CD4-positive, alpha-beta T cell treated with Interleukin-21 for 1 hour (primary cell): ENCODE results near the gene CCND1.
"Not testable (repeated sequence)": the region's sequence is repeated elsewhere in the genome, so short reads cannot be mapped to it uniquely, and the experiment has no call there.

Experiments
- DNase-seq: peaks from one replicate; pipeline ENCODE4 v3.0.0-alpha.2; 2020

The CCND1 gene

GRCh38 chr11:69618237-69618636 lies 22.7 kb upstream of the CCND1 start:
- DNase-seq: no peak

DNA sequence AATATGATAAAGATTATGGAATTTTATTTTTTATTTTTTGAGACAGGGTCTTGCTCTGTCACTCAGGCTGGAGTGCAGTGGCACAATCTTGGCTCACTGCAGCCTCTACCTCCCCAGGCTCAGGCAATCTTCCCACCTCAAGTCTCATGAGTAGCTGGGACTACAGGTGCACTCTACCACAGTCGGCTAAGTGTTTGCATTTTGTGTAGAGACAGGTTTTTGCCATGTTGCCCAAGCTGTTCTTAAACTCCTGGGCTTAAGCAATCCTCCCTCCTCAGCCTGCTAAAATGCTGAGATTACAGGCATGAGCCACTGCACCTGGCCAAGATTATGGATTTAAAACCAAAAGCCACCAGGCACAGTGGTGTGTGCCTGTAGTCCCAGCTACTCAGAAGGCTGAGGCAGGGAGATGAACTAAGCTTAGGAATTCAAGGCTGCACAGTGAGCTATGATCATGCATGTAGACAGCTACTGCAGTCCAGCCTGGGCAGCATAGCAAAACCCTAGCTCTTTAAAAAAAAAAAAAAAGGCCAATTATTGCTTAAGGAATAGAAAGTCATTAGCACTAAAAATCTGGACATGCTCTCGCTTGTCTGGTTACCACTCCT lies 20.2 kb upstream of the CCND1 start:
- no peak for DNase-seq

- DNase-seq: not testable (repeated sequence)
These were observed 18.8 kb upstream of the CCND1 start for GRCh38 chr11:69622097-69622681.

- no peak for DNase-seq
These were observed 16.7 kb upstream of the CCND1 start for GRCh38 chr11:69624293-69624692.

DNA sequence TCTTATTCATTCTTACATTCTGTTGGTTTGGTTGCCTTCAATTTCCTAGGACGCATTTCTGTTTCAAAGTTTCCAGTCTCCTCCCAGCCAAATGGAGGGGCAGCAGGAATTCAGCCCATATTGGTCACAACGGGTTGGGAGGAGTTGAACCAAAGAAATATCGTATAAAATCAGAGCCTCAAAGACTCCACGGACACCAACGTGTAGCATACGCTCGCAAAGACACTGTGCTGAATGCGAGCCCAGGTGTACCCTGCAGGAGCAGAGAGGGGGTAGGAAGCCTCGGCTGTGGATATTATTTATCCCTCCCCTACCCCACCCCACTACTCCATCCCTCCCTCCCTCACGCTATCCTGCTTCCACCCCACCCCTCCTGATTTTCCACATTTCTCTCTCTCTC lies 15.5 kb upstream of the CCND1 start:
- DNase-seq: no peak

DNA sequence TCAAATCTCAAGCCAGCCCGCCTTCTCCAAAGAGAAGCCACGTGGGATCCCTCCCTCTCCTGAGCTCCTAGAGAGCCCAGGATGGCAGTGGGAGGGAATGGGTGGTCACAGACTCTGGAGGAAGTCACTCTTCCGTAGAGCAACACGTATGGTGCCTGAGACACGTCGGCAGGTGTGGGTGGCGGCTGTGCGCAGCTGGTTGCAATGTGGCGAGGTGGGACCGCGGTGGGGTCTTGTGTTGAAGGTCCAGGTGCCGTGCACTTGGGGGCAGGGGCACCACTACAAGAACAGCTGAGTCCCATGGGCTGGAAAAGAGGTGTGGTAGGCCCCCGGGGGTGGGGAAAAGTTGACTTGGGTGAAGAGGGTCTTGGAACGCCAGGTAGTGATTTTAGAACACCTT lies 13.4 kb upstream of the CCND1 start:
- DNase-seq: no peak

GRCh38 chr11:69630017-69630416 lies 10.9 kb upstream of the CCND1 start:
- no peak for DNase-seq

GRCh38 chr11:69630424-69630823 lies 10.5 kb upstream of the CCND1 start:
- DNase-seq: no peak

GRCh38 chr11:69632900-69633299 lies 8.1 kb upstream of the CCND1 start:
- DNase-seq: no peak

- DNase-seq: no peak
These were observed 6.9 kb upstream of the CCND1 start for GRCh38 chr11:69634069-69634468.

GRCh38 chr11:69634590-69634989 lies 6.4 kb upstream of the CCND1 start:
- DNase-seq: no peak

- no peak for DNase-seq
These were observed 5.8 kb upstream of the CCND1 start for GRCh38 chr11:69635195-69635594.

DNA sequence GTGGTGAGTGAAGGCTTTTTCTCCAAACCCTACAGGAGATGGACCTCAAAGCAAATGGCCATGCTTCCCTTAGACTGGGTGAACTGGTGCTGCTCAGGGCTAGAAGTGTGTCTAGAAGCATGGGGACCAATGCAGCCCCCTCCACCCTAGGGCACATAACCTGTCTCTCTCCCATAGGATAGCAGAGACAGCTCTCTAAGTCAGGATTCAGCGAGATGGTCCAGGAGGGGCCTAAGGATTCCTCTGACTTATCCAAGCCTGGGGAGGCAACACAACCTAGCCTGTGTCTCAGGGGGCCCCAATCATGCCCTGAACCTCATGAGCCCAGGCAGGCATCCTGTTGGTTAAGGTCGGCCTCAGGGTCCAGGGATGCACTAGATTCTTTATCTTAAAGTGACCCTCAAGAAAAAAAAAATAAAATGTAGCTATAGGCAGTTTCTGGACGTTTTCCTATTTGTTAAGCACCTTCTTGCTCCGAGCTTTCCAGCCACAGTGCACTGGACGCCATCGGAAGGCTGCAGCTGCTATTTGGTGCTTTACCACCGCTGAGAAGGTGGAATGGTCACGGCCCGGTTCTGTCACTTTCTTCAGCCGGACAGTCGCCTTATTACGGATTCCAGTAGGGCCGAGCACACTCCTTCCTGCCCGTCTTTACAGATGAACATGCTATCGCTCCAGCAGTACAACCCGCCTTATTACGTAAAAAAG lies 5.0 kb upstream of the CCND1 start:
- no peak for DNase-seq

DNA sequence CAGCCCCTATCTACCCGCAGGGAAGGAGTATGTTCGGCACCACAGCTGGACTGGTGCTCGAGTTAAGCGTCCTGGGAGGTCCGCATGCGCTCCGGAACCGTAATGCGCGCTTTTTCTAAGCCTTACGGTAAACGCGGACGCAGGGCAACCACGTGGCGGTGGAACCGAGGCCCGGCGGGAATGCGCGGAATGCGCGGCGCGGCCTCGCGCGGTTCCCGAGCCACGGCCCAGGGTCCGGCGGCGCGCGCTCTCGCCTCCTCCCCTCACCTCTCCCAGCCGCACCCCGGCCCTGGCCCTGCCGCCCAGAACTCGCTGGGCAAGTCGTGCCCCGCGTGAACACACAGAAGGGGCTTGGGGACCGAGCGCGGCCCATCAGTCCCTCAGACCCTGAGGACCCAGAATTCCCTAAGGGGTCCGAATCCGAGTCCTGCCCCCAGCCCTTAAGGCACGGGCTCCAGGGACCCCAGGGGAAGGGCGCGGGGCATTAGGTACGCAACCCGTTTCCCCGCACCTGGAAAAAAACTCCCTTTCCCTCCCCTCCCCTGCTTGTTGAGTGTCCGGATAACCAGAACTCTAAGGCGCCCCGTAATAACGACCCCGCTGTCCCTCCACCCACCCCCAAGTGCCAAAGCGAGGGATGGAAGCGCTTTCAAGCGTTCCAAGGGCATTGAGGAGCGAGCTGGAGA lies 4.3 kb upstream of the CCND1 start:
- DNase-seq: no peak

DNA sequence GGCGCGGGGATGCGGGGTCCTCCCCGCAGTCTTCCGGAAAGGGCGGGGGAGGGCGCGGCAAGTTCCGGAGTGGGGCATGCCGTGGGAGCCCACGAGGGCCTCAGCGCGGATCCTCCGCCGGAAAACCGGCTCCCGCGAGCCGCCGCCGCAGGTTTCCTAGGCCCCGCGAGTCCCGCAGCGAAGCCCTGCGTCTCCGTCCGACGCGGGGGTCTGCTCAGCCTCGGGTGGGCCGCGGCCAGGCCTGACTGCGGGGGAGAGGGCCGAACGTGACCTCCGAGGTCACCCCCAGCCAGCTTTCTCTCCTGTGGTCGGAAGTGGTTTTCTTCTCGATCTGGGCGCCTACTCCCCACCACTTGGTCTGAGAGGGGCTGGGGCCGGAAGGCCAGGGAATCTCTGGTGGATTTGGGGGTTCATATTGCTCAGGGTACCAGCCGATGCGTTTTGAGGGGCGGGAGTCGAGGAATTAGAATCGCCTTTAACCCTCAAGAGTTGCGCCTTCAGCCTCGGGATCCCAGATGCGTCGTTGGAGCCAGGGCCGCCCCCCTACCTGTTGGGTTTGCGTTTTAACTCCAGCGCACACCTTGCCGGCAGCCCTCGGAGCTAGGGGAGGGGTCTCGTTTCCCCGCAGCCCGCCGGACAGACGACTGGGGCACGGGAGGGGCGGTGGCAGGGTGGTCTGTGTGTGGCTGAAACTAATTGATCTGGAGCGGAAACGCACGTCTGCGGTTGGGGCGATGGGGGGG lies 3.6 kb upstream of the CCND1 start:
- no peak for DNase-seq

DNA sequence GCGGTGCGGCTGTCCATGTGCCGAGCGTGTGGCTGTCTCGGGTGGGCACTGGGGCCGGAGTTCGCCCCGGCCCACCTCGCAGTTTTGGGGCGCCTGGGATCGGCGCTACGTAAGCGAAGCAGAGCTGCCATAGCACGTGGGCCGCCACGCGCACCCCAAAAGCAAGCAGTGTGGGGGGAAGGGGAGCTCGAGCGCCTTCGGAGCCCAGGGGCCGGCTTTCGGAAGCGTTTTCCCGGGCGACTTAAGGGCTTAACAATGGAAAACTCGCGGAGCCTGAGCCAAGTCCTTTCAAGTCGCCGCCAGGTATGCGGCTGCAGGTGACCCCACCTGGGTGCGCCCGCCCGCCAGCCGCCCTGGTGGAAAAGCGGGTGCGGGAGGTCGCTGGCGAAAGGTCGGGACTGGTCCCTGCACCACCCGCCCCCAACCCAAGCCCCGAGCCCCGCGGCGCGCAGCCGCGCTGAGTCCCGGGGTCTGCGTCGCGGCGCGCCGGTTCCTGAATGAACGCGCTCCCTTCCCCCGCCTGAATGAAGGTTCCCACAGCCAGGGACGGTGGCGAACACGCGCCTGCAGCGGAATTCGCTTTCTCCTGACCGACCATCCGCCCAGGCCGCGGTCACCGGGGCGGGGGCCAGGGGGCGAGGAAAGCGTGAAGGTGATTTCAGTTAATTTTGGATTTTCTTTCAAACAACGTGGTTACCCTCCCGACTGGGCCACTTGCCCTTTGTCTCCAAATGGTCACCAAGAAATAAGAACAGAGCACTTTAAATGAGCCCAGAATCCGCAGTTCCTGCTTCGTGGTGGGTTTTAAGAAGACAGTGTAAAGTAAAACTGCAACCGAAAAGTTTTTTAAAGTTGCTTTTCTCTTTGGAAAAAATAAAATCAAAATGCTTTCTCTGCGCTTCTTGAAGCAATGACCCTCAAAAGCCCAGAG lies 2.8 kb upstream of the CCND1 start:
- DNase-seq: no peak

- no peak for DNase-seq
These were observed 1.8 kb upstream of the CCND1 start for GRCh38 chr11:69638941-69639681.

GRCh38 chr11:69639831-69640230 lies 1.1 kb upstream of the CCND1 start:
- DNase-seq: no peak

GRCh38 chr11:69640260-69640994 lies 529 bp upstream of the CCND1 start:
- no peak for DNase-seq

- DNase-seq: no peak
These were observed 959 bp downstream of the CCND1 start for GRCh38 chr11:69641681-69642548.
